ENCODE results near the gene YKT6.

YKT6 gene

DNA sequence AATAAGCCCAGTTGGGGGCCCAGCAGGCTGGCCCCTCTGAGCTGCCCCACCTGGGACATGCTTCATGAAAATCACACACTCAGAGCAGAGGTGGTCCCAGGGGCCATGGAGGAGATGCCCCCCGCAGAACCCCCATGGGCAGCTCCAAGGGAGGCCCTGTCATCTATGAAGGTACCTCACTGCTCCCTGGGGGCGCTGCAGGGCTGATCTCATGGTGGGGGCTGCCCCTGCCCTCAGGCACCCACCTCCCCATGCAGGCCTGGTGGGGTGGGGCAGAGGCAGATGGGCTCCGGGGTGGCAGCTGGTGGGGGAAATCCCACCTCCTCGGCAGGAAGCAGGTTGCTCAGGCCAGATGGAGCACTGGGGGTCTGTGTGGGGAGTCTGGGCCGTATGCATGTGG lies 60.5 kb downstream of the YKT6 start:
- no peak for DNase-seq

DNA sequence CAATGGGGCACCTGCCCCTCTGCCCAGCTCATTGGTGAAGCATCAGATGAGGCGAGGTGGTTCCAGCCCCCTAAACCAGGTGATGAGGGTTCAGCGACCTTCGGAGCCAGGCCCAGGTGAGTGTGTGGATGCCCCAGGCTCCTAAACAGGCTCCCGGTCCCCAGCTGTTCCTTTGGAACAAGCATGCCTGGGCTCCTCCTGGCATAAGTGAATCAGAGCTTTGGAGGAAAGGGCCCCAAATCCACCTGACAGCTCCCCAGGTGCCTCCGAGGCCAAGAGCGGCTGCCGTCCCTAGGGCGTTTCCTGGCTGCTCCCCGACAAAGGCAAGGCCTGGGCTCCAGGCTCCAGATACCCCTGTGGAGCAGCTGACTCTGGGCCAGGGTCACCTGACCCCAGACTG lies 61.3 kb downstream of the YKT6 start:
- DNase-seq = no peak

DNA sequence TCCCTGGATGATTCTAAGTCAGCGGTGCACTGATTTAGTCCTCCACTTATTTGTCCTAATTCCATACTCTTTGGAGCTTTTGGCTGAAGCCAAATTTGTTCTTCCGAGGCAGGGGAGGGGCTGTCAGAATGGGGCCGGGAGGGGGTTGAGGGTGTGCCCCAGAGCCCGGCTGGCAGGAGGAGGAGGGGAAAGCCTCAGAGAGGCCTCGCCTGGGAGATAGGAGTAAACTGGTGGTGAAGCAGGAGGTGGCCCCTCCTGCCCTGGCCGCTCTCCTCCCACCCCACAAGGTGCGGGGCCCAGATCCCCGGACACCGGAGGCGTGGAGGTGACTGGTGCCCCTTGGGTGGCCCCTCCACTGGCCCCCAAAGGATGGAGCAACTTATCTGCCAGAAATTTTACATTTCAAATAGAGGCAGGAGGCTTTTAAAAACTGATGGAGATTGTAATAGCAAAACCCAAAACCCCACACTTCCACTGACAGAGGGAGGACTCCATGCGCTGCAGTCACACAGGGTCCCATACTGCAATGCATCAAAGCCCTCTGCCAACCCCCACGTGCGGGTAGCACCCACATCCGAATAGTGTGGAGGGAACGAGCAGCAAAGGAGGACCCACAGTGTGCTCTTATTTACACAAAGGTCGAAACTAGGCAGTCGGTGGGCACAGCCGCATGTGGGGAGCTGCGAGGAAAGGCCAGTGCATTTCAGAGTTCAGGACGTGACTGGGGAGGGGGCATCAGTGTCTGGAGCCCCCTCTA lies 62.7 kb downstream of the YKT6 start:
- DNase-seq = no peak
